Esophagus muscularis mucosa (tissue), 3 donors: ENCODE data around the gene CDA.

ENCODE experiments used
- CTCF ChIP-seq, 3 experiments: fragments of 200-600 bp in 2 of 3; fragments of 450-650 bp in 1 of 3; sonication (generic) in 2 of 3; IDR thresholded peaks; one replicate each; pipeline ENCODE4 v1.5.1; 2017 to 2019; ENCODE audit warnings: antibody characterized with exemption in 3 of 3, mild to moderate bottlenecking in 2 of 3, moderate library complexity in 1 of 3
- POLR2A ChIP-seq: fragments of 450-650 bp; IDR thresholded peaks from one replicate; pipeline ENCODE4 v1.6.1; 2017; ENCODE audit warnings: antibody characterized with exemption, moderate library complexity, mild to moderate bottlenecking, low read depth
- POLR2AphosphoS5 ChIP-seq, 2 donors: sonication (generic); formaldehyde crosslinking; IDR thresholded peaks; one replicate each; pipeline ENCODE4 v1.6.1; 2017; ENCODE audit warnings: antibody characterized with exemption in 2 of 2

GRCh38 chr1:20660847-20661206 lies 71.9 kb downstream of the CDA start:
- TF ChIP-seq CTCF (IDR thresholded peaks at IDR 0.05) (no peak), POLR2A (no peak), POLR2AphosphoS5 (IDR thresholded peaks at IDR 0.05) (no peak)
